Uterus (tissue), 4 donors: ENCODE data around the gene MAPK6. TPM values are rescaled to one million over a fixed set of nuclear protein-coding genes. Genes with fewer than 3 reads are reported as not detected.

Experiments
- DNase-seq, 2 donors: peaks; one replicate each; pipeline ENCODE4 v3.0.0-alpha.2; 2019 to 2020
- H3K27ac ChIP-seq, 2 donors: fragments of 200-600 bp; sonication (generic); 1 replicate in 1 of 2; 2 replicates in 1 of 2; pipeline ENCODE4 v1.5.1; 2016 to 2018
- H3K27me3 ChIP-seq, 2 donors: fragments of 200-600 bp; sonication (generic); one replicate each; pipeline ENCODE4 v1.5.1; 2018 to 2019; ENCODE audit warnings: control low read depth in 1 of 2
- H3K36me3 ChIP-seq, 2 donors: fragments of 200-600 bp; sonication (generic); one replicate each; pipeline ENCODE4 v1.5.1; 2019; ENCODE audit warnings: control low read depth in 1 of 2
- H3K4me1 ChIP-seq, 2 donors: fragments of 200-600 bp; sonication (generic); one replicate each; pipeline ENCODE4 v1.5.1; 2018 to 2019; ENCODE audit warnings: control low read depth in 1 of 2
- H3K4me3 ChIP-seq, 2 donors: fragments of 200-600 bp; sonication (generic); 1 replicate in 1 of 2; 2 replicates in 1 of 2; pipeline ENCODE4 v1.5.1; 2018 to 2019; ENCODE audit warnings: mild to moderate bottlenecking in 1 of 2
- H3K9me3 ChIP-seq, 2 donors: fragments of 200-600 bp; sonication (generic); one replicate each; pipeline ENCODE4 v1.5.1; 2019; ENCODE audit warnings: control low read depth in 1 of 2
- CTCF ChIP-seq, 4 experiments: fragments of 200-600 bp in 2 of 4; fragments of 450-650 bp in 2 of 4; sonication (generic) in 2 of 4; IDR thresholded peaks; one replicate each; pipeline ENCODE4 v1.5.1; 2016 to 2019; ENCODE audit warnings: antibody characterized with exemption in 4 of 4, mild to moderate bottlenecking in 2 of 4, moderate library complexity in 1 of 4
- POLR2A ChIP-seq, 2 donors: fragments of 450-650 bp; IDR thresholded peaks; one replicate each; pipeline ENCODE4 v1.6.1; 2016; ENCODE audit warnings: antibody characterized with exemption in 2 of 2, mild to moderate bottlenecking in 1 of 2, moderate library complexity in 1 of 2
- intact Hi-C: fragments of 100-400 bp; cut with DNase I; formaldehyde crosslinking; loops from one replicate; pipeline ENCODE4 v1.15.1; 2023; ENCODE audit warnings: low total_unique reads
- total RNA-seq, 4 donors: library from RNA; depleted of rRNA in 3 of 4; stranded (reverse); fragments of >200 nt in 3 of 4; gene quantifications; one replicate each; pipeline versions ENCODE4 v1.1.0 to v1.2.4, GENCODE V29; 2014 to 2023
- donor health status: DM: yes; HTN: yes; CAD: no.

Gene MAPK6
- total RNA-seq, 4 donors from 2014 or later = 11.5 to 47.1 (median 30.0) TPM

GRCh38 chr15:52083603-52084002 is 64.6 kb downstream of the MAPK6 start:
- DNase-seq = no peak
- no peak overlapping the region for H3K27ac ChIP-seq
- intact Hi-C loops = no loop called here

GRCh38 chr15:52085299-52085698 is 66.3 kb downstream of the MAPK6 start:
- DNase-seq = no peak
- TF ChIP-seq POLR2A (IDR thresholded peaks at IDR 0.05) (no peak), CTCF (IDR thresholded peaks at IDR 0.05) (no peak)
- Histone ChIP-seq H3K4me3 (no peak overlapping the region), H3K9me3 (peaks cover 0 to 3% of the 10 kb centered on the region in 2 donors), H3K4me1 (no peaks in the 10 kb centered on the region), H3K27ac (no peak overlapping the region), H3K36me3 (no peaks in the 10 kb centered on the region), H3K27me3 (no peaks in the 10 kb centered on the region)
- intact Hi-C loops = no loop called here

More at GRCh38 chr15:52083603-52084002, 64.6 kb downstream of the MAPK6 start:
- Histone ChIP-seq H3K9me3 (no peaks in the 10 kb centered on the region), H3K36me3 (no peaks in the 10 kb centered on the region), H3K4me3 (no peak overlapping the region), H3K27me3 (no peaks in the 10 kb centered on the region), H3K4me1 (no peaks in the 10 kb centered on the region)
- TF ChIP-seq CTCF (IDR thresholded peaks at IDR 0.05) (no peak), POLR2A (IDR thresholded peaks at IDR 0.05) (no peak)

- no peaks in the 10 kb centered on the region for H3K4me1 ChIP-seq
- H3K27me3 ChIP-seq = no peaks in the 10 kb centered on the region
- no peak for DNase-seq
- H3K36me3 ChIP-seq = no peaks in the 10 kb centered on the region
- H3K27ac ChIP-seq = no peak overlapping the region
- no peak overlapping the region for H3K4me3 ChIP-seq
- TF ChIP-seq POLR2A (IDR thresholded peaks at IDR 0.05) (no peak), CTCF (IDR thresholded peaks at IDR 0.05) (no peak)
- H3K9me3 ChIP-seq = peaks cover 0 to 5% of the 10 kb centered on the region in 2 donors
- intact Hi-C loops = no loop called here
These were observed 67.2 kb downstream of the MAPK6 start for GRCh38 chr15:52086011-52086786.

GRCh38 chr15:52090193-52090592 is 71.2 kb downstream of the MAPK6 start:
- Histone ChIP-seq H3K4me3 (no peak overlapping the region), H3K27ac (no peak overlapping the region), H3K4me1 (peaks cover 16% of the 10 kb centered on the region in 2 donors), H3K9me3 (peaks cover 0 to 5% of the 10 kb centered on the region in 2 donors), H3K36me3 (no peaks in the 10 kb centered on the region), H3K27me3 (no peaks in the 10 kb centered on the region)
- intact Hi-C loops = no loop called here
- no peak for TF ChIP-seq CTCF (IDR thresholded peaks at IDR 0.05)
- TF ChIP-seq POLR2A (IDR thresholded peaks at IDR 0.05) = no peak
- no peak for DNase-seq

- Histone ChIP-seq H3K9me3 (peaks cover 0 to 5% of the 10 kb centered on the region in 2 donors), H3K27ac (peak overlapping the region; percentile 83 to 87)
- DNase-seq = no peak
These were observed 74.1 kb downstream of the MAPK6 start for GRCh38 chr15:52093167-52093538.

More at GRCh38 chr15:52093167-52093538, 74.1 kb downstream of the MAPK6 start:
- Histone ChIP-seq H3K36me3 (no peaks in the 10 kb centered on the region), H3K27me3 (no peaks in the 10 kb centered on the region), H3K4me1 (peaks cover 17% of the 10 kb centered on the region in 2 donors), H3K4me3 (no peak overlapping the region)
- intact Hi-C loops = no loop called here
- no peak for TF ChIP-seq POLR2A (IDR thresholded peaks at IDR 0.05)
- TF ChIP-seq CTCF (IDR thresholded peaks at IDR 0.05) = no peak
